Measurements from ENCODE around the gene INPP5F. TPM values are rescaled to one million over a fixed set of nuclear protein-coding genes. Genes with fewer than 3 reads are reported as not detected.

The INPP5F gene
- total and polyA plus RNA-seq, 2 donors (not counting 1 experiment from before 2014, with no cell fraction given): 15.0 to 23.3 TPM

DNA sequence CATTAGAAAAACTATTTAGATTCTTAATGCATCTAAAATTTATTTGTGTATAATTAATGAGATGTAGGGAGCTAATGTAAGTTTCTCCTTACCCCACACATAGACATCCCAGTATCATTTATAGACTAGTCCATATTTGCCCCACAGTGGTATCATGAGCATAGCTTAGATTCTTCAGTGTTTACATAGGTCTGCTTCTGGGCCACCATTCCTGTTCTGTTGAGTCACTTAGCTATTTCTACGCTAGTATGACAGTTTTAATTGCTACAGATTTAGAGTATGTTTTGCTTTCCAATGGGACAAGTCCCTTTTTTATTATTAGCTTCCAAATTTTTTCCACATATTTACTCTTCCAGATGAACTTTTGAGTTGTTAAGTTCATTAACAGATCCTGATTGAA, 77.4 kb downstream of the INPP5F start:
- no peaks in the 10 kb centered on the region for H3K9me3 ChIP-seq (ENCODE audit: control insufficient read depth, insufficient read depth, low read depth, low read length)
- DNase-seq (ENCODE audit: low read depth in 2 of 2): peak; percentile 39 to 82
- no peak overlapping the region for H3K4me3 ChIP-seq (replicated peaks in 1 of 4; ENCODE audit: control extremely low read depth in 1 of 4, insufficient read depth in 1 of 4, low read depth in 3 of 4, low read length in 4 of 4)
- H3K27me3 ChIP-seq (ENCODE audit: control insufficient read depth, insufficient read depth, low read length): no peaks in the 10 kb centered on the region
- H3K36me3 ChIP-seq (ENCODE audit: control insufficient read depth, insufficient read depth, low read length): no peaks in the 10 kb centered on the region
- no peak overlapping the region for H3K27ac ChIP-seq (ENCODE audit: insufficient read depth, low read length)
- H4K20me1 ChIP-seq (ENCODE audit: control insufficient read depth, extremely low read depth, insufficient read depth, low read length): no peaks in the 10 kb centered on the region
- H2AFZ ChIP-seq (ENCODE audit: low read length): no peak overlapping the region
- no peaks in the 10 kb centered on the region for H3K79me2 ChIP-seq (ENCODE audit: control insufficient read depth, insufficient read depth, low read length)
- TF ChIP-seq EZH2 (IDR thresholded peaks at IDR 0.05; ENCODE audit: low read length, missing control alignments) (no peak), CTCF (conservative IDR thresholded peaks at IDR 0.05 in 1 of 2, IDR thresholded peaks at IDR 0.05 in 1 of 2; ENCODE audit: low read depth in 1 of 2, low read length in 2 of 2) (no peak)
- no peak overlapping the region for H3K9ac ChIP-seq (ENCODE audit: insufficient read depth, low read length)
- H3K4me1 ChIP-seq (ENCODE audit: control insufficient read depth, extremely low read depth, insufficient read depth, low read length): peaks cover 2% of the 10 kb centered on the region
- no peak overlapping the region for H3K4me2 ChIP-seq (ENCODE audit: extremely low read depth, insufficient read depth, low read length)

GRCh38 chr10:119805702-119806230, 79.9 kb downstream of the INPP5F start:
- no peaks in the 10 kb centered on the region for H4K20me1 ChIP-seq (ENCODE audit: control insufficient read depth, extremely low read depth, insufficient read depth, low read length)
- no peak for DNase-seq (ENCODE audit: low read depth in 2 of 2)
- no peak overlapping the region for H3K9ac ChIP-seq (ENCODE audit: insufficient read depth, low read length)
- no peaks in the 10 kb centered on the region for H3K79me2 ChIP-seq (ENCODE audit: control insufficient read depth, insufficient read depth, low read length)
- H3K27me3 ChIP-seq (ENCODE audit: control insufficient read depth, insufficient read depth, low read length): no peaks in the 10 kb centered on the region
- H3K27ac ChIP-seq (ENCODE audit: insufficient read depth, low read length): no peak overlapping the region
- no peak overlapping the region for H2AFZ ChIP-seq (ENCODE audit: low read length)
- no peak overlapping the region for H3K4me3 ChIP-seq (replicated peaks in 1 of 4; ENCODE audit: control extremely low read depth in 1 of 4, insufficient read depth in 1 of 4, low read depth in 3 of 4, low read length in 4 of 4)
- H3K9me3 ChIP-seq (ENCODE audit: control insufficient read depth, insufficient read depth, low read depth, low read length): no peaks in the 10 kb centered on the region
- TF ChIP-seq CTCF (conservative IDR thresholded peaks at IDR 0.05 in 1 of 2, IDR thresholded peaks at IDR 0.05 in 1 of 2; ENCODE audit: low read depth in 1 of 2, low read length in 2 of 2): no peak
- no peak for TF ChIP-seq EZH2 (IDR thresholded peaks at IDR 0.05; ENCODE audit: low read length, missing control alignments)
- no peak overlapping the region for H3K4me2 ChIP-seq (ENCODE audit: extremely low read depth, insufficient read depth, low read length)
- peaks cover 2% of the 10 kb centered on the region for H3K4me1 ChIP-seq (ENCODE audit: control insufficient read depth, extremely low read depth, insufficient read depth, low read length)
- H3K36me3 ChIP-seq (ENCODE audit: control insufficient read depth, insufficient read depth, low read length): no peaks in the 10 kb centered on the region

GRCh38 chr10:119806334-119807130, 80.7 kb downstream of the INPP5F start:
- Histone ChIP-seq H4K20me1 (ENCODE audit: control insufficient read depth, extremely low read depth, insufficient read depth, low read length) (no peaks in the 10 kb centered on the region), H2AFZ (ENCODE audit: low read length) (no peak overlapping the region), H3K9ac (ENCODE audit: insufficient read depth, low read length) (no peak overlapping the region), H3K27me3 (ENCODE audit: control insufficient read depth, insufficient read depth, low read length) (no peaks in the 10 kb centered on the region), H3K4me2 (ENCODE audit: extremely low read depth, insufficient read depth, low read length) (no peak overlapping the region), H3K4me3 (replicated peaks in 1 of 4; ENCODE audit: control extremely low read depth in 1 of 4, insufficient read depth in 1 of 4, low read depth in 3 of 4, low read length in 4 of 4) (no peak overlapping the region), H3K4me1 (ENCODE audit: control insufficient read depth, extremely low read depth, insufficient read depth, low read length) (peaks cover 2% of the 10 kb centered on the region), H3K27ac (ENCODE audit: insufficient read depth, low read length) (no peak overlapping the region), H3K9me3 (ENCODE audit: control insufficient read depth, insufficient read depth, low read depth, low read length) (no peaks in the 10 kb centered on the region), H3K79me2 (ENCODE audit: control insufficient read depth, insufficient read depth, low read length) (no peaks in the 10 kb centered on the region), H3K36me3 (ENCODE audit: control insufficient read depth, insufficient read depth, low read length) (no peaks in the 10 kb centered on the region)
- TF ChIP-seq CTCF (conservative IDR thresholded peaks at IDR 0.05 in 1 of 2, IDR thresholded peaks at IDR 0.05 in 1 of 2; ENCODE audit: low read depth in 1 of 2, low read length in 2 of 2): no peak
- no peak for TF ChIP-seq EZH2 (IDR thresholded peaks at IDR 0.05; ENCODE audit: low read length, missing control alignments)
- no peak for DNase-seq (ENCODE audit: low read depth in 2 of 2)
